NCI-H1417 (cell line): ENCODE data around the gene ATP6V1E1.

Experiments used
- DNase-seq, 3 experiments: peaks; one replicate each; lab custom pipeline; 2025; lab: John Stamatoyannopoulos, UW

The ATP6V1E1 gene

DNA sequence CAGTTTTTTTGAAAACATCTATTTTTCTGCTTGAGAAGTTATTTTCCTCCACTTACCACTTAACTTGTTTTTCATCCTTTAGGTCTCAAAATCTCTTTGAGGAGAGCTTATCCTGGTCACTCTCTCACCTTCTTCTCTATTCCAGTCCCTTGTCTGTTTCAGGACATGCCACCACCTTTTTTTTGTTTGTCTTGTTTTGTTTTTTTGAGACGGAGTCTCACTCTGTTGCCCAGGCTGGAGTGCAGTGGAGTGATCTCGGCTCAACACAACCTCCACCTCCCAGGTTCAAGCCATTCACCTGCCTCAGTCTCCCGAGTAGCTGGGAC, 5.4 kb upstream of the ATP6V1E1 start:
- DNase-seq = no peak

DNA sequence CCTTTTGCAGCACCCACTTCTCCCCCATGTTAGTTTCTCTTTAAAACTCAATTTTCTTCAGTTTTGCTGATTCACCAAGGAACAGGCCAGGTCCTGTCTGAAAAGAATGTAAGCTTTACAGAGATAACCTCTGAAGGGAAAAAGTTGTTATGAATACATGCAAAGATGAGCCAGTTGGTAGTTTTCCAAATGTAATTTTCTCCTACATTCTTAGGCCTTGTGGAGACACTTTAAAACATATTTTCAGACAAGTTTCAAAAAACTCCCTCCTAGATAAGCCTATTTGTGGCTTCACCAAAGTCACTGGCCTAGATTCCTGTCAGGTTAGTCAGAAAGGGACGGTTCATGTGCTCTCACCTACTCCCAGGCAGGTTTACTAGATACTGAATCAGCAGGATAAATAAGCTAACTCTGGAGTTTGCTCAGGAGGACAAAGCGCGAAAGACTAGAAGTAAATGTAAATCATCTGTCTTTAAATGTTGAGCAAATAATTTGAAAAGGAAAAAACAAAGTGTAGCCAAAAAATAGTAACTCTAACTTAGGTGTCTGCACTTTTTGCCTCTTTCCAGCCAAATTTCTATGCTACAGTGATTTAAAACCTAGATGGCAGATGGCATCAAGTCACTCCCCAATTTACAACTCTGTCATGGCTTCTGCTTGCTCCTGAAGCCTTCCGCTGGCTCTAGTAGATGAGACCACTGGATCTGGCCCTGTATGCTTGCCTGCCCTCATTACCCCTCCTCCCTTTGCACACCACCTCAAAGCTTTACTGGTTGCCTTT, 4.9 kb upstream of the ATP6V1E1 start:
- no peak for DNase-seq

DNA sequence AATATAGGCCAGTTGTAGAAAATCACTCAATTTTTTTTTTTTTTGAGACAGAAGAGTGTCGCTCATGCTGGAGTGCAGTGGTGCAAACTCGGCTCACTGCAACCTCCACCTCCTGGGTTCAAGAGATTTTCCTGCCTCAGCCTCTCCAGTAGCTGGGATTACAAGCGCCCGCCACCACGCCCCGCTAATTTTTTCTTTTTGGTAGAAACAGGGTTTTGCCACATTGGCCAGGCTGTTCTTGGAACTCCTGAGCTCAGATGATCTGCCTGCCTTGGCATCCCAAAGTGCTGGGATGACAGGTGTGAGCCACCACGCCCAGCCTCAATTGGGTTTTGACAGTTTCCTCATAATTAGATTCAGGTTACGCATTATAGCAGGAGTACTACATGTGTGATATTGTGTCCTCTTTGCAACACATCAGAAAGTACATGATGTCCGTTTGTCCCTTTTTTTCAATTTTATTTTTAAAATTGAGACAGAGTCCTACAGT, 2.6 kb upstream of the ATP6V1E1 start:
- no peak for DNase-seq

DNA sequence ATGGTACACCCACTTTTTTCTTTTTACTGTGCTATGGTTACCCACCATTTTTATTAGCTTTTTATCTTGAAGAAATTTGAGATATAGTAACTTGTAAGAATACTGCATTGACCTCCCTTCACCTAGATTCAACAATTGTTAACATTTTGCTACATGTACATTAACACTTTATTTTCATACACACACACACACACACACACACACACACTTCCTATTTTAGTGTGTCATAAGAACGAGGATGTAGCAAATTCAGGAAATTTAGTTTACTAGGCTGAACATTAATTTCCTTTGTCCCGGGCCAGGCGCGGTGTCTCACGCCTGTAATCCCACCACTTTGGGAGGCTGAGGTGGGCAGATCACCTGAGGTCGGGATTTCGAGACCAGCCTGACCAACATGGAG, 1.1 kb upstream of the ATP6V1E1 start:
- DNase-seq = no peak

DNA sequence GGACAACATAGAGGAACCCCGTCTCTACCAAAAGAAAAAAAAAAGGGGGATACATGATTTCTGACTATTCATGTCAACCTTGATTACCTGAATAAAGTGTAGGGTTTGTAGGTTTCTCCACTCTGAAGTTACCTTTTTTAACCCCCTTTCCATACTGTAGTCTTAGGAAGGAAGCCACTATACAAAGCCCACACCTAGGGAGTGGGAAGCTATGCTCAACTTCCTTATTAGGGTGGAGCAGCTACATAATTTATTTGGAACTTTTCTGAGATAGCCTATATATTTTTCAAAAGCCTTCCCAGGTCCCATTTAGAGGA, 582 bp upstream of the ATP6V1E1 start:
- DNase-seq = no peak

DNA sequence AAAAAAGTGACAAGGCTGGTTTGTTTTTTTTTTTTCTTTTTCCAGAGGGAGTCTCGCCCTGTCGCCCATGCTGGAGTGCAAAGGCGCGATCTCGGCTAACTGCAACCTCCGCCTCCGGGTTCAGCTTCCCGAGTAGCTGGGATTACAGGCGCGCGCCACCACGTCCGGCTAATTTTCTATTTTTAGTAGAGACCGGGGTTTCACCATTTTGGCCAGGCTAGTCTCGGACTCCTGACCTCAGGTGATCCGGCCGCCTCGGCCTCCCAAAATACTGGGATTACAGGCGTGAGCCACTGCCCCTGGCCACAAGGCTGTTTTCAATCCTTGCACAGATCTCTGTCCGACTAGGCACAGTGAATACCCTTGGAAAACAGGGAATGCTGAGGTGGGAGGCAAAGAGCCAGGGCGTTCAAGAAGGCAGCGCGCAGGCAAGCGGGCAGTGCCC, 566 bp downstream of the ATP6V1E1 start:
- no peak for DNase-seq

DNA sequence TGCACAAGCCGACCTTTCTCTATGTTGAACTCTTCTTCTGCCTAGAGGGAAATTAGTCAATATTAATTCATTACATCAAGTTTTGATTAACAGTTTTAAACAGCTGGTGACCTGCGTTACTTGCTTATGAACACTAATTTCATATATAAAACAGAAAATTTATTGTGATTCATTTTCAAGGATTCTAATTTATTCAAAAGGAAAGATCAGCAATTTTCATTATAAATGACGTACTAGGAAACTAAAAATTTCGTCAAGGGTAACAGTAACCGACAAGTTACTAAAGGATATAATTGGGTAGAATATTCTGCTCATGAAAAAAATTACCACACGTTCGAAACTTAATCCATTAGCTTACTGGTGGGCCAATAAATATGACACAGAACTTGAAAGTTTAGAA, 15.3 kb downstream of the ATP6V1E1 start:
- no peak for DNase-seq

DNA sequence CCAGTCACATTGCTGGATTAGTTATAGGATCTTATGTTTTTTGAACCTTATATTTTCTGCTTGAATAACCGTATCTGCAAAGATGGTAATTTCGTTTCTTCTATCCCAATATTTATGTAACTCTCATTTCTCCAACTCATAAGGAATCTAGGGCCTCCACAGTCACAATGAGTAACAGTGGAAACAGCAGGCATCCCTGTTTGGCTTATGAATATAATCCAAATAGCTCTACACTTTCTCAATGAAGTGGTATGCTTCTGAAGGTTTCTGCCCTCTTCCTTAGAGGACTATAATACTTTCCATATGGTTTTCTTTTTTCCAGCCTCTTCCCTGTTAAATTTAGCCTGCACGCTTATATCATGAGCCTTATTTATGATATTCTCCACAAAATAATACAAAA, 16.5 kb downstream of the ATP6V1E1 start:
- no peak for DNase-seq

DNA sequence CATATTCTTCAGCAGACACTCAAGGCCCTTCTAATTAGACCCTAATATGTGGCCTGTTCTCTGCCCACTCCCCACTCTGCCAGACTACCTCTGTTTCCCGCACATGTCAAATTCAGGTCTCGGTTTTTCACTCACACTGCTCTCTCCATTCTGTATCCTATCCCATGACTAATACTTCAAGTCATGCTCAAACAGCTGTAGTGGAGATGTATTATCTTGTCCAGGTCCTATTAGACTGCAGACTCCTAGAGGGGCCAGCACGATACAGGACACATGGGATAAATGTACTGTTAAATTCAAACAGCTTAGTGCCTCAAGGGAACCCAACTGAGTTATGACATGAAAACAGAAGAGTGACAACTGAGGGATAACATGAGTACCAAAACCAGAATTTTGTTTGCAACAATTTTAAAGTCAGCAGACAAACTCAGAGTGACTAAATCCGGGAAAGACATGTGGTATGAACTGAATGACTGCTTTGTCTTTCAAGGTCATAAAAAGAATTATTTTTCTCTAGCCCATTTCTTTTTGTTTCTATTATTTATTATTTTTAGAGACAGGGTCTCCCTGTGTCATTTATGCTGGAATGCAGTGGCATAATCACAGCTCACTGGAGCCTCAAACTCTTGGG, 20.5 kb downstream of the ATP6V1E1 start:
- DNase-seq = no peak

DNA sequence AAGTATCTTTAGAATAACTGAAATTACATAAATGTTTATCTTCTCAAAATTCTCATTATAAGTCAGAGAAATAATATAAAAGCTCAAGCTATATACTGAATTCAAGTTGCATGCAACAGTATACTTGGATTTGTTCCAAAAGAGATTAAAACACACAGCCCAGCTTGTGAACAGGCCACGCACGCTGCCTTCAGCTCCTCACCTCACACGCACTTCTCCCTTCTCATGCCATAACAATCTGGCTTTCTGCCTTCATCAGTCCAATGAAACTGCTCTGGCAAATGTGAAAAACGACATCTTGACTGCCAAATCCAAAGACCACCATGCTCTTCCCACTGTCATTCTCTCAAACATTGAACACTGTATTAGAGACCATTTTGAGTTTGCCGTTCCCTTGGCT, 22.1 kb downstream of the ATP6V1E1 start:
- no peak for DNase-seq

DNA sequence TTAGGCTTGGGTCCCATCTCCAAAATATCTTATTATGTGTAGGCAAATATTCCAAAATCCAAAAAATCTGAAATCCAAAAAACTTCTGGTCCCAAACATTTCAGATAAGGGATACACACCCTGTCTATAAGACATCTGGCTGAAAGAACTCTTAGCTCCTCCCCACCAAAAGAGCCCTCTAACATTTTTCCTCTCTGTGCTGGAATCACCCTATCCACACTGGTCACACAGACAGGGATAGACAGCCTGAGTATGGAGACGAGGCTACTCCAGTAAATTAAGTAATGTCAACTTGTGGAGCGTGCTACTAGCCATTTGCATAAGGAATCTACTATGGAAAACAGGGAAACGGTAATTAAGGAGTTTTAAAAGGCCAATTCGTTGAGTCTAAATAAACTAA, 24.9 kb downstream of the ATP6V1E1 start:
- DNase-seq = no peak

DNA sequence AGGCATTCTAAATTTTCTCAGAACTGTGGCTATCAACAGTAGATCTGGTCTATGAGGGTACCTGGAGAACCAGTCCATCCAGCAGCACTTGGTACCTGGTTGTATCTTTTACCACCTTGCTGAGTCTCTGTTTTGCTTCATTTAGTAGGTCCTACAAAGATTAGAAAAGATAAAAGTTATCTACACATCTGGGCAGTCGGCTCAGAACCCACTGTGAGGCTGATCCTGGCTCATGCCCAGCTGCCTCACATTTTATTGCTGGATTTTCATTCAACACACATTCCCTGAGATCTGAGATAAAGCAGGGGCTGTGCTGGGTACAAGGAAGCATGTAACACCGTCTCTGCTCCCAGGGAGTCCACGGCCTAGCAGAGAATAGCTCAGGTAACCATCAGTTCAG, 27.5 kb downstream of the ATP6V1E1 start:
- DNase-seq = no peak

DNA sequence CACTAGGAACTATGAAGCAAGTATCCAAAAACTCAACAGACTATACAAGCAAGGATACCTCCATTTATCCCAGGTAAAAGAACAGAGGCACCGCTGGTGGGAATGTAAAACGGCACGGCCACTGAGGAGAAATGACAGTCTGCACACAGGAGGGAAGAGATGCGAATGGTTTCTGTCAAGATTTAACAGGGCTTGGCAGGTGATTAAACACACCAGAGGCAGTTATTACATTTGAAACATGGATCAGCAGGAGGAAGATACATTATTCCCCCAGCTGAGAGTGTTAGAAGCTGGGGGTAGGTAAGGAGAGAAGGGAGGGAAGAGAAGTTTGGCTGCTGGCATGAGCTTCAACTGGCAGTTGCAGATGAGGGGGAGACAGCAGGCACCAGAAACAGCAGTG, 30.2 kb downstream of the ATP6V1E1 start:
- no peak for DNase-seq

DNA sequence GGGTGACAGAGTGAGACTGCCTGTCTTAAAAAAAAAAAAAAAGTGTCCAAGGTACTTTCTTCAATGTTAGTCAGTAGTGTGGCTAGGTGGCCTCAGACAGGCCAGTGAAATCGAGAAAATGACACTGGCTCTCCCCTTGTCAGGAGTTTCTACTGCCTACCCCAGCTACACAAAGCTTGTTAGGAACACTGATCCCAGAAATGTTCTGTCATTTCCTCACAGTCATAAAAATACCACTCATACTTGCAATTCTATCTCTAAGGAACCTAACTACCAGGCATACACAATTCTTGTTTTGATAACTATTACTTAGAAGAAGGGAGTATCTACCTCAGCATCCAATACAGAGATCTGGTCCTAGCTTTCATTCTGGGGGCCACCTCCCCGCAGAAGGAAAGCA, 31.3 kb downstream of the ATP6V1E1 start:
- DNase-seq = no peak

DNA sequence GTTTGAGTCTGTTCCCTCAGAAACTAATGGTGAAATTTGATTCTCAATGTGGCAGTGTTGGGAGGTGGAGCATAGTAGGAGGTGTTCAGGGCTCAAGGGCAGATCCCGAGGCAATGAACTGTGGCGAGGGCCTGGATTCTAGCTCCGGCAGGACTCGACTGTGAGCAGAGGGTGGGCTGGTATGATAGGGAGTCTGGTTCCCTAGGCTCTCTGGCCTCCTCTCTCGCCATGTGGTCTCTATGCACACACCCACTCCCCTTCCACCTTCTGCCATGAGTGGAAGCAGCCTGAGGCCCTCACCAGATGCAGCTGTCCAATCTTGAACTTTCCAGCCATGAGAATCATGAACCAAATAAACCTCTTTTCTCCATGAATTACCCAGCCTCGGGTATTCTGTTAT, 32.3 kb downstream of the ATP6V1E1 start:
- no peak for DNase-seq

DNA sequence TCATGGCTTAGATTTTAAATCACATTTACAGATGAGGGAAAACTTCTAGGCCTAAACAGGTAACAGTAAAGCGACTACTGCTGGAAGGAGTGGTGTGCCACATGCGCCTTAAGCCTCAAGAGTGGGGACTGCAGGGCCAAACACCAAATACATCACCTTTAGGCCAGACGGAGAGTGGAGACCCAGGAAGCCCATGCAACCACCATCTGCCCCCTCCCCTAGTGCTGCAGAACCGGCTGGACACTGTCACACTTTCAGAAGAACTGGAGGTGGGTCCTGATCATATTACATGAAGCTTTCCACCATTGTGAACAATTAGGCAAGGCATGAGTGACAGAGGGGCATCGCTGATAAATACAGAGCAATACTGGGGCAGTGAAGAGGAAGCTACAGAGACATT, 36.3 kb downstream of the ATP6V1E1 start:
- no peak for DNase-seq

DNA sequence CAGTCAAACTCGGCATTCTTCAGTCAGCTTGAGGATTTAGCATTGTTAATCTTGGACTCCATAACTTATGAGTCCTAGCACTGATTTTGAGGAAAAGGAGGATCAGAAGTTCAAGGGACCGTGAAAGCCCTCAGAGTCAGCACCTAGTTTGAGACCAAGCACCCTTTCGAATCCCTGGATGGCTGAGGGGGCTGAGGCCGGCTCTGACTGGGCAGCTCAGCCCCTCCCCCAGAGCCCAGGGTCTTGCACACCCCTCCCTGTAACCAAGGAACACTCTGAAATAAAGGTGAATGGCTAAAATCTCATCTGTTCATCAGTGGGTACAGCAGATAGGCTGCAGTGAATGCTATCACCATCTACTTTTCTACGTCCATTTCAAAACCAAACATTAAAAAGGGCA, 38.0 kb downstream of the ATP6V1E1 start:
- no peak for DNase-seq

DNA sequence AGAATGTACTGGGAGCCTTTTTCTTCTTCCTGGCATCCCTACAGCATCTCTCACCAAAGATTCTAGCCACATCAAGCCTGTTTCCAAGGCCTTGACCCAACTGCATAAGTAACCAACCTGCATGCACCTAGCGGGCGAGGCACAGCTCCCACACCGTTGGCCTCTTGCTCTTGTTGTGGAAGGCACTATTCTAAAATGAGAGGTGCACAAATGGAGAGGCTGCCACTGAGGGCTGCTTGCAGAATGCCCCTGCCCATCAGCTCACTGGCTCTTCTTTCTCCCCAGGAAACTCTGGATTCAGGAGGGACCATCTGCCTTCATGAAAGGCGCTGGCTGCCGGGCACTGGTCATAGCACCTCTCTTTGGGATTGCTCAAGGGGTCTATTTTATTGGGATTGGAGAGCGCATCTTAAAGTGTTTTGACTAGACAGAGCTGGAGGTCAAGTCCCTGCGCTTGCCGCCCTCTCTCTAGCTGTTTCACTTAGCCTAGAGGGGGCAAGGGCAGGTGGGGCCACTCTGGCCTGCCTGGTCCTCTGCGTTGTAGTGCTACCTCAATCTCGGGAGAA, 38.7 kb downstream of the ATP6V1E1 start:
- no peak for DNase-seq

DNA sequence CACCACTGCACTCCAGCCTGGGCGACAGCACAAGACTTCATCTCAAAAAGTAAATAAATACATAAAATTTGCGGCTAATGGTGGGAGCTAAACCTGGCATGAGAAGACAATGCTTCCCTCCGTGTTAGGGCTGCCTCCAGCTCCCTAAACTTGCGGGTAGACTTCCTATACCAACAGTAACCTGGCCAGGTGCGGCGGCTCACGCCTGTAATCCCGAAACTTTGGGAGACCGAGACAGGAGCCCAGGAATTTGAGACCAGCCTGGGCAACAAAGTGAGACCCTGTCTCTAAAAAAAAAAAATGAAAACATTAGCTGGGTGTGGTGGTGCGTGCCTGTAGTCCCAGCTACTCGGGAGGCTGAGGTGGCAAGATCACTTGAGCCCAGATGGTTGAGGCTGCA, 39.9 kb downstream of the ATP6V1E1 start:
- DNase-seq = no peak

DNA sequence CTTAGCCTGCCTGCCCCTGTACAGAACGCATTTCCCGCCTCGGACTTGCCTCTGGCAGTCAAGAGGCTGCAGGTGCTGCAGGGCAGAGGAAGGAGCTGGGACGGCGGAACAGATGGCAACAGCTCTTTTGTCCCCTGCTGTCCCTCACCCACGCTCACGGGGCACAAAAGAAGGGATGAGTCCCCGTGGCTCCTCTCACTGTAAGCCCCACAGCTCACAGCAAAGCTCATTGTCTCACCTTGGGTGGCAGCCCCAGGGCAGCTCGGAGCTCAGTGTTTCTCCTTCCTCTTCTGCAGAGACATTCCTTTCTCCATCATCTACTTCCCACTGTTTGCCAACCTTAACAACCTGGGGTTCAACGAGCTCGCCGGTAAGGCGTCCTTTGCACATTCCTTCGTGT, 40.9 kb downstream of the ATP6V1E1 start:
- DNase-seq = peak in 1 of 3 experiments; percentile 29

DNA sequence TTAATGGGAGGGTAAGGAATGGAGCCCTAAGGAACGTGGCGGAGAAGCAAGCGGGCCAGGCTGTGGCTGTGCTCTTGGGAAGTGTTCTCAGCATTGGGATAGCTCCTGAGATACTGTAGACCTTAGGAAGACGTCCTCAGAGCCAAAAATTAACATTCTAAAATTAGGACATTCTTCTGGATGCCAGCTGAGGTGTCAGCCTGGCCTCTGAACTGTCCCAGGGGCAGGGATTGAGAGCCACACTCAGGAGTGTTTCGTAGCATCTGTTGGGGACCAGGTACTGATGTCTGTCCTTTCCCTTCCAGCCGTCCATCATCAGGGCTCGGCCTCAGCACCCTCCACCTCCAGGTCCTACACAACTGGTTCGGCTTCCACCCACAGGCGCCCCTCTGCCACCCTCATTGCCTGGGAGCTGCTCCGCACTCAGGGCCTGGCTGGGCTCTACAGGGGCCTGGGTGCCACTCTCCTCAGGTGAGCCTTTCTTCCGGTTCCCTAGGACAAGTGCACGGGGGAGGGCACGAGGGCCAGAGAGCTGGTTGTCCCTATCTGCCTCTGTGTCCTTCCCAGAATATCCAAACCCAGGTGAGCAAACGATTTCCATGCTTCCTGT, 41.6 kb downstream of the ATP6V1E1 start:
- DNase-seq = no peak

DNA sequence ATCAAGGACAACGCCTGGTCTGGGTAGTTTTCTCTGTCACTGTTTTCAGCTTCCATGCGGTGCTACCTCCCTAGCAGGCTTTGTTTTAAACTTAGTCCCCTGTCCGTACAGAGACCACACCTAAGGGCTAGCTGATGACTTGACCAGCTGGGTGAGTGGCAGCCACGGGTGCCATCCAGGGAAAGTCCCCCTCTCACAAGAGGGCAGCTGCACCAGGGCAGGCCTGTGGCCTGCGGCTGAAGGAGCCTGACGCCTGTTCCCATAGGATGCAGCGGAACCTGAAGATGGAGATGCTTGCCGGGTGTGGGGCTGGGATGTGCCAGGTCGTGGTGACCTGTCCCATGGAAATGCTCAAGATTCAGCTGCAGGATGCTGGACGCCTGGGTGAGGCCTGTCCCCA, 45.4 kb downstream of the ATP6V1E1 start:
- DNase-seq = no peak

DNA sequence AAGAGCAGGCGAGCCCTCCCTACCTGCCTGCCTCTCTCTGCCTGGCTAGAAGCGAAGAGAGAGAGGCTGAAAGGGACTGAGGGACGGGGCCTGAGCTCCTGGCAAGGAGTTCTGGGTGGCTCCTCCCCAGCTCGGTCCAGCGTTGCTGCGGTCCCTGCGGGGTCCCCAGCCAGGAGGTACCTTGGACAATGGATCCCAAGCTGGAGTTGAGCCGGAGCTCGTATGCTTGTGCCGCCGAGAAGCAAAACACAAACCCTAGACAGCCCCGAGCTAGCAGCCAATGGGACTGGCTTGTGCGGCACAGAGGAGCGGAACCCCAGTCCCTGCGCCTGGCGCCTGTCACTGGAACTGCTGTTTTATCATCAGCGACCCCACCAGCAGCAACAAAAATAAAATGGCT, 46.9 kb downstream of the ATP6V1E1 start:
- DNase-seq = no peak
